Neutrophil (primary cell): ENCODE measurements around the gene CRTC3.

Experiments used
- H3K27ac ChIP-seq: fragments of 200-600 bp; sonication (generic); 2 replicates; pipeline ENCODE4 v1.5.1; 2016; ENCODE audit warnings: mild to moderate bottlenecking, moderate library complexity
- H3K27me3 ChIP-seq: fragments of 200-600 bp; sonication (generic); 2 replicates; pipeline ENCODE4 v1.6.0; 2016; ENCODE audit warnings: mild to moderate bottlenecking
- H3K36me3 ChIP-seq: fragments of 200-600 bp; sonication (generic); 2 replicates; pipeline ENCODE4 v1.5.1; 2017
- H3K4me1 ChIP-seq, 2 experiments: fragments of 200-600 bp in 1 of 2; sonication (generic) in 1 of 2; 1 replicate in 1 of 2; 2 replicates in 1 of 2; pipeline versions ENCODE4 v1.5.1 to v1.6.1; 2013 to 2016; ENCODE audit warnings: low read depth in 1 of 2, low read length in 1 of 2, mild to moderate bottlenecking in 1 of 2, moderate library complexity in 1 of 2; ENCODE audit not compliant: control insufficient read depth in 1 of 2, insufficient read depth in 1 of 2
- H3K4me3 ChIP-seq, 2 experiments: fragments of 200-600 bp in 1 of 2; sonication (generic) in 1 of 2; 1 replicate in 1 of 2; 2 replicates in 1 of 2; pipeline ENCODE4 v1.5.1; 2013 to 2016; ENCODE audit warnings: low read depth in 1 of 2, low read length in 1 of 2, mild to moderate bottlenecking in 1 of 2, moderate library complexity in 1 of 2
- H3K9me3 ChIP-seq: fragments of 200-600 bp; sonication (generic); 2 replicates; pipeline ENCODE4 v1.5.1; 2016
- CTCF ChIP-seq: fragments of 200-600 bp; sonication (generic); IDR thresholded peaks from 2 replicates; pipeline ENCODE4 v1.5.1; 2016; ENCODE audit warnings: antibody characterized with exemption

Gene CRTC3

GRCh38 chr15:90637693-90638092, 108.0 kb downstream of the CRTC3 start:
- Histone ChIP-seq H3K27me3 (peaks cover 83% of the 10 kb centered on the region), H3K36me3 (peaks cover 16% of the 10 kb centered on the region), H3K27ac (no peak overlapping the region), H3K4me1 (peaks cover 0 to 5% of the 10 kb centered on the region in 2 experiments), H3K9me3 (no peaks in the 10 kb centered on the region), H3K4me3 (no peak overlapping the region)
- TF ChIP-seq CTCF, result no peak

- H3K27me3 ChIP-seq, result peaks cover 85% of the 10 kb centered on the region
- no peak overlapping the region for H3K27ac ChIP-seq
- no peaks in the 10 kb centered on the region for H3K9me3 ChIP-seq
- TF ChIP-seq CTCF, result no peak
- no peak overlapping the region for H3K4me3 ChIP-seq
- peaks cover 21% of the 10 kb centered on the region for H3K36me3 ChIP-seq
- peaks cover 0 to 5% of the 10 kb centered on the region in 2 experiments for H3K4me1 ChIP-seq
Observed at GRCh38 chr15:90638201-90638691, 108.5 kb downstream of the CRTC3 start.

GRCh38 chr15:90638963-90639362, 109.2 kb downstream of the CRTC3 start:
- peaks cover 85% of the 10 kb centered on the region for H3K27me3 ChIP-seq
- peaks cover 22% of the 10 kb centered on the region for H3K36me3 ChIP-seq
- no peak overlapping the region for H3K27ac ChIP-seq
- peaks cover 0 to 5% of the 10 kb centered on the region in 2 experiments for H3K4me1 ChIP-seq
- no peak overlapping the region for H3K4me3 ChIP-seq
- TF ChIP-seq CTCF, result no peak
- H3K9me3 ChIP-seq, result no peaks in the 10 kb centered on the region

- Histone ChIP-seq H3K36me3 (peaks cover 17% of the 10 kb centered on the region), H3K27ac (no peak overlapping the region), H3K9me3 (no peaks in the 10 kb centered on the region), H3K4me3 (no peak overlapping the region), H3K27me3 (peaks cover 86% of the 10 kb centered on the region), H3K4me1 (peaks cover 0 to 5% of the 10 kb centered on the region in 2 experiments)
- no peak for TF ChIP-seq CTCF
Observed at GRCh38 chr15:90640862-90641261, 111.1 kb downstream of the CRTC3 start.

GRCh38 chr15:90641581-90642463, 112.1 kb downstream of the CRTC3 start:
- H3K27ac ChIP-seq, result no peak overlapping the region
- H3K9me3 ChIP-seq, result no peaks in the 10 kb centered on the region
- peaks cover 96% of the 10 kb centered on the region for H3K27me3 ChIP-seq
- no peak overlapping the region for H3K4me3 ChIP-seq
- peaks cover 17% of the 10 kb centered on the region for H3K36me3 ChIP-seq
- TF ChIP-seq CTCF, result no peak
- H3K4me1 ChIP-seq, result peaks cover 0 to 5% of the 10 kb centered on the region in 2 experiments
